Ammon's horn (tissue), 1 donor: ENCODE data around the gene MTHFSD.

Experiments used
- DNase-seq: peaks from one replicate; pipeline ENCODE4 v3.0.0-alpha.2; 2016; ENCODE audit warnings: low spot score

MTHFSD gene

DNA sequence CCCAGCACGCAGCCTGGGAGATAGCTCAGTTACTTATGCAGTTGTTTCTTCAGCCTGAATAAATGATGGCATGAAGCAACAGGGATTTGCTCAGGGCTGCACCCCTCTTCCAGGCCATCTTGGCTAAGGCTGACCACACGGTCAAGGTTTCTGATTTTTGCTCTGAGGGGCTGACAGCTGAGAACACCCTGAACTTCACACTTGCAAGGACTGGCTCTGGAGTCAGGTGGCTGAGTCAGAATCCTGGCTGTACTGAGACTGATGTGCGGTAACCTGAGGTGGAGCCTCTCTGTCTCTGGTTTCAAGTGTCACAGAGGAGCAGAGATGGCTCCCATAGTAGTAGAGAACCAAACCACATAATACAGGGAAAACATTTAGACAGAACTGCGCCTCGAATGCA is 4.8 kb downstream of the MTHFSD start:
- DNase-seq, result no peak

GRCh38 chr16:86549893-86550190 is 5.2 kb downstream of the MTHFSD start:
- DNase-seq, result no peak

DNA sequence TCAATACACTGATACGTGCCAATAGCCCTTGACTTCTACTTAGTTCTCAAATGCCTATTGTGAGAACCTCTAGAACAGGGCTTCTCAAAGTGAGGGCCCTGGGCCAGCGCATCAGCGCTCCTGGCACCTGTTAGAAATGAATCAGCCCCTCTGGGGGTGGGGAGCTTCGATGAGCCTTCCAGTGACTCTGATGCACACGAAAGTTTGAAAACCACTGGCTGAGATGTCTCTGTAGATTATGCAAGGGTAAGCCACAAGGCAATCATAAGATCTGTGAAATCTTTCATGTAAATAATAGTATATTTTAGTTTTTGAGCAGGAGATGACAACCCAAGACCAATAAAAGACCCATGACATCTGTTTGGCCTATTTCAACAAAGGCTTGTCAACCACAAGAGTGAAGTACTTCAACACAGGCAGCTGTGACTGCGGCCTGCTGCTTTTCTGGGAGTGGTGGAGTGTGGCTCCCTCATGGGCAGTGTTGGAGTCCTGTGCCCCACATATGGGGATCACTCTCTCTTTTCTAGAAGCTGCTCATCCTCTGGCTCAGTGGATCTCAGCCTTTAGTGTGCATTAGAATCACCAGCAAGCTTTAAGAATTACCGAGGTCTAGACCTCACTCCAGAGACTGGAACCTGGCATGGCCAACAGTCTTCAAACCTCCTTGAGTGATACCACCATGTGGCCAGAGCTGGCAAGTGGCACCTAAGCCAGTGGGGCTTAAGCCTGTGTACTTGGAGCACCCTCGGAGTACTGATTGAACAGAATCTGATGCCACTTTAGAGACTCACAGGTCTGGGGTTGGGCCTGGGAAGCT is 5.8 kb downstream of the MTHFSD start:
- DNase-seq, result no peak

DNA sequence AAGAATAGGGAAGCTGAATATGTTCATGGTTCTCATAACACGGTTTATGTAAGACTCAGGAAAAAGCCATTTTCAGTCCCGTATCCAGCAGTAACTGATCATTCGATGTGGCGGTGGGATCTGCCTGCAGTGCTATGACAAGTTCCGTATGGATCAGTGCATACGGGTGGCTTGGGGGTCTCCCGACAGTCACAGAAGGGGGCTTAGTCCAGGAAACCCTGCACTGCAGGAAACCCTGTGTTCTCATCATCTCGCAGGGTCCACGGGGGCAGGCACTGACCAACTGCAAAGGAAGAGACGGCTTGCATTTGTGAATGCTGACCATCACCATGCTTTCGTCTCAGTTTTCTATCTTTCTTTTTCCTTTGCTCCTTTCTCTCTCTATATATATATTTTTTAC is 7.7 kb downstream of the MTHFSD start:
- DNase-seq, result no peak

GRCh38 chr16:86546638-86547013 is 8.4 kb downstream of the MTHFSD start:
- DNase-seq, result no peak

GRCh38 chr16:86545954-86546637 is 8.9 kb downstream of the MTHFSD start:
- DNase-seq, result no peak

GRCh38 chr16:86545481-86545880 is 9.6 kb downstream of the MTHFSD start:
- DNase-seq, result no peak

- no peak for DNase-seq
Observed at GRCh38 chr16:86542756-86543750, 12.0 kb downstream of the MTHFSD start.

DNA sequence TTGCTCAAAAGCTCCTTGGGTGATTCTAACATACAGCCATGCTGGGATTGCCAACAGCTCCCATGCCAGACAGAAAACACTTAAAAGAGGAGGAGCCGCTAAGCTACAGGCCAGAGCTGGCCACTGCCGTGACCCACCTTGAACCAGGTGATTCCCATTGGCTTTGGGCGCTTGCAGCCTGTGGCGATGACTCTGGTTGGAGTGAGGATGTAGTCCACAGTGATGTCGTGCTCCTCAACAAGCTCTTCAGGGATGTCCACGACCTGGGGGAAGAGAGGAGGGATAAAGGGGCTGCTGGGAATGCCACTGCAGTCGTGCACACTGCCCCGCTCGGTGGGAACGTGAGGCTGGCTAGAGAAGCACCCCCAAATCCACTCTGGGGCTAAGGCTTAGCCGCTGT is 13.5 kb downstream of the MTHFSD start:
- DNase-seq, result no peak

DNA sequence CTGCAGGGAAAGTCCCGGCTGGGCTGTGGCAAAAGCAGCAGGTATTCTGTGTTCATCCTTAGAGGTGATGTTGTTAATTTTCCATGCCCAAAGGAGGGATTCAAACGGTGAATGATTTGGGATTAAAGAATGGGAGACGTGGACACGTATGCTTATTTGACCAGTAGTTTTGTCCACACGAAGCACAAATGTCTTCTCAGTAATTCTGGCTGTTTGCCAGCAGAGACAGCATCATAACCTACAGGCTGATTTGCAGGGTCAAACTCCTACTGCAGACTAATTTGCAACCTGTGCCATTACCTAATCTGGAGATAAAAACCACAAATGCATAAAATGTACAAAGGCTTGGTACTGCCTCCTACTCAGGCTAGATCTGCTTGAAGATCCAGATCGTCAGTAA is 14.1 kb downstream of the MTHFSD start:
- no peak for DNase-seq

GRCh38 chr16:86538196-86538780 is 16.7 kb downstream of the MTHFSD start:
- no peak for DNase-seq

DNA sequence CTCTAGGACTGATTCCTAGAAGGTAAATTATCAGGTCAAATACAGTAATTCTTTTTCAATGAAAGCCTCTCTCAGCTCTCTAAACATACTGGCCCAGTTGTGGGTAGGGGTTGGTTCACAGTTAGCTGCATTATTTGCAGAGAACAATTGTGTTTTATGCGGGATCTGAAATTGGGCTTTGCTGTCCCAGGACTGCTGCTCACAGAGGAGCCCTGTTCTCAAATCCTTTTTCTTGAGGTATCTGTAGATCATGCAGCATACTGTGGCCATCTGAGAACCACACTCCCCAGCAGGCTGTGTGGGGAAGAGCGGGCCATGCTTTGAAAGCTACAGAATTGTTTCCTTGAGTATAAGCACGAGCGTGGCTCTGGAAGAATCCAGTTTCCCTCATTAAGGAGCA is 17.5 kb downstream of the MTHFSD start:
- no peak for DNase-seq

DNA sequence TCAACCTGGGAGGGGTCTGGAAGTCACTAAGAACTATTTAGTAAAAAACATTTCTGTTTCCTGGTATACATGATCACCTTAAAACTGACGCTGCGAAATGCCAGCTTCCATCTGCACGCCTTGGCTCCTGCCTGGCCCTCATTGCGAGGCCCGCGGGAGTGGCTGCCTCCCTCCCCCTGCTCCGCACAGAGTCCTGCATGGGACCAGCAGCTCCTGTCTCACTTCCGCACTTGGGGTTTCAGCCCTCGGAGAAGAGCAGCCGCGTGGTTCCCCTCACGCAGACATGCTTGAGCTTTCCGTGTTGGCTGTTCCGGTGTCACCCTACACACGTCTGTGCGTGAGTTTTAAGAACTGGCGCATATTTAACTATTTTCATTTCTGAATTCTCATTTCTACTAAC is 18.4 kb downstream of the MTHFSD start:
- DNase-seq, result no peak

DNA sequence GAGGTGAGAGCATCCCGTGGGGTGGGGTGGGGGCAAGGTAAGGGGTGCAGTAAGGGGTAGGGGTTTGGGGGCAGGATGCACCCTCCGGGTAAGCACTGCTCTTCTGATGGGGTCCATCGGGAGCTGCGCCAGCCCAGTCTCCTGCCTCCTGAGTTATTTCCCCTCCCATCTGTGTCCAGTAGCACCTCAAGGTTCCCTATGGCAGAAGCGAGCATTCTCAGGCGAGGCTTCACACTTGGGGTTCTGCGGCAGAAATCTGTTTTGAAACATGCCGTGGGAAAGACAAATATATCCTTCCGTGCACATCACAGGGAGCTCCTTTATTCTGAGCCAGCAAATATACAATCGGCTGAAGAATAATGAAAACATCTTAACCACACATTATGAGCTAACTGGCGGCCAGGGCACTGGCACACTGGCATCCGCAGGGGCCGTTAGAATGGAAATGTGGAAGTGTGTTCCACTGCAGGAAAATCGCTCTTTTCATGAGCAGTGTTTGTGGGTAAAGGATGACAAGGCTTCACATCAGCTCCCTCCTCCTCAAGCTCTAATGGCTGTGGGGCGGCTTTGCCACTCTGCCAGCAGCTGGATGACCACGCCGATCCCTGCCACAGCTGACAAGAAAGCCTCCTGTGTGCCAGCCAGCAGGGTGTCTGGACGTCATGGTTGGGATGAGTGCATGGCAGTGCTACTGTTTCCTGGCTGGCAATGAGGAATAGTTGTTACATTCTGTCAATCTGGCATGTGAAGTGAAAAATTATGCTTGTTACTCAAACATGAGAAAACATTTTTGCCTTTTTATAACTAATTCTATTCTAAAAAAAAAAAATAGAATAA is 20.0 kb downstream of the MTHFSD start:
- DNase-seq, result peak; percentile 81

DNA sequence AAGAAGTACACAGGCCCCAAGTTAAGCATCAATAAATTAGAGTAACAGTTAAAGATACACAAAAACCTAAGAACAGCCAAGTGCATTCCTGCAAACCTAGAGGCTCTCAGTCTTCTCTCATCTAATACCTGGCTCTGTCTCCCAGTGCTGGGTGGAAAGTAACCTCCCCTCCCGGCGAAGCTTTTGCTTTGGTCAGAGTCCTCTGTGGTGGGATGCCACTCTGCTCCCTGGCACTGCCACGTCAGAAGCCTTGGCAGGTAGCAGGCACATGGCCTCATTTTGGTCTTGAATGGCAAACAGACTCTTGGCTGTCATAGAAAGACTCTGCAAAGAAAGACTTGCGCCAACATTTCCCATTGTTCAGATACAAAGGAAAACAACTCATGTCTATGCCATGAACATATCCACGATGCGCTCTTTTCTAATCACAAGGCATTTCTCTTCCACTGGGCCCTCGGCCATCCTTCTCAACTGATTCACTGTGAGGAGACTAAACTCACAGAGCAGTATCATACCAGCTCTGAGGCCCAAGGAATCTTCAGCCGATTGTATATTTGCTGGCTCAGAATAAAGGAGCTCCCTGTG is 21.2 kb downstream of the MTHFSD start:
- DNase-seq, result peak; percentile 35

- no peak for DNase-seq
Observed at GRCh38 chr16:86533076-86533475, 22.0 kb downstream of the MTHFSD start.

- no peak for DNase-seq
Observed at GRCh38 chr16:86532526-86532815, 22.6 kb downstream of the MTHFSD start.

- no peak for DNase-seq
Observed at GRCh38 chr16:86531641-86532525, 23.2 kb downstream of the MTHFSD start.

DNA sequence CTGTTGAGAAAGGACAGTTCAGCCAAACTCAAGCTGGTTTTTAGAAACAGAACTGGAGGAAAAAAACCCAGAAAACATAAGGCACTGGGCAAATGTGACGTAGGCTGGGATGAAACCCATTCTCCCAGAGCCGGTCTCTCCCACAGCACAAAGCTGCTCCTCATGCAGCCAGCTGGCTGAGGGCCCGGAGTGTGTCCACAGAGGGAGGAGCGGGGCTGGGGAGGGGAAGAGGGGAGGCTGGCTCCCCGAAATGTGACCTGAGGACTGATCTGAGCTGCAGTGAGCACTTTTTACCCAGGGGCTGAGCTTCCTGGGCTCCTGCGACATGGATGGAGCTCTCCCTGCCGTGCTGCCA is 23.9 kb downstream of the MTHFSD start:
- DNase-seq, result peak; percentile 92
